GM19372 (cell line): Measurements from ENCODE around the gene ESRRA.

Experiments used
- ATAC-seq: cut with Tn5 transposase; IDR thresholded peaks from one replicate; pipeline ENCODE4 v1.9.1; 2021; ENCODE audit warnings: mild to moderate bottlenecking, low read depth, moderate library complexity; ENCODE audit not compliant: unreplicated experiment

Gene ESRRA

GRCh38 chr11:64324692-64325469, 19.6 kb downstream of the ESRRA start:
- ATAC-seq = no peak

- ATAC-seq = no peak
Measured at GRCh38 chr11:64327375-64327774, 22.1 kb downstream of the ESRRA start.

GRCh38 chr11:64327993-64328392, 22.7 kb downstream of the ESRRA start:
- no peak for ATAC-seq

- ATAC-seq = no peak
Measured at GRCh38 chr11:64330888-64331287, 25.6 kb downstream of the ESRRA start.

- no peak for ATAC-seq
Measured at GRCh38 chr11:64331569-64332371, 26.4 kb downstream of the ESRRA start.

GRCh38 chr11:64333556-64333955, 28.2 kb downstream of the ESRRA start:
- no peak for ATAC-seq

- ATAC-seq = no peak
Measured at GRCh38 chr11:64334764-64335735, 29.7 kb downstream of the ESRRA start.

GRCh38 chr11:64337538-64338249, 32.4 kb downstream of the ESRRA start:
- ATAC-seq = no peak

GRCh38 chr11:64338716-64339115, 33.4 kb downstream of the ESRRA start:
- ATAC-seq = no peak

GRCh38 chr11:64339286-64339685, 34.0 kb downstream of the ESRRA start:
- ATAC-seq = no peak

GRCh38 chr11:64339754-64340408, 34.6 kb downstream of the ESRRA start, which contains the start of gene CCDC88B:
CCDC88B (plus strand) TSS chr11:64340204; CDS start chr11:64340267, 63 bp downstream.
- ATAC-seq = no peak

- ATAC-seq = no peak
Measured at GRCh38 chr11:64340671-64341335, 35.5 kb downstream of the ESRRA start.

- no peak for ATAC-seq
Measured at GRCh38 chr11:64341429-64341828, 36.1 kb downstream of the ESRRA start.

GRCh38 chr11:64341851-64342791, 36.8 kb downstream of the ESRRA start:
- ATAC-seq = no peak

- no peak for ATAC-seq
Measured at GRCh38 chr11:64342869-64343745, 37.8 kb downstream of the ESRRA start.

- ATAC-seq = no peak
Measured at GRCh38 chr11:64343767-64344559, 38.6 kb downstream of the ESRRA start.
